ENCODE measurements around the gene TLCD3B. TPM values are rescaled to one million over a fixed set of nuclear protein-coding genes. Genes with fewer than 3 reads are reported as not detected.
A peak's percentile ranks its signal among the peaks of the same experiment; 100 is the strongest.

Gene TLCD3B
- total RNA-seq, 1 experiment from 2014 or later, result 0.47 TPM

- BruUV-seq (replicated peaks), result TSS peak; percentile 81
- CTCF ChIA-PET, result no interaction called here
- TF ChIP-seq EZH2phosphoT487 (IDR thresholded peaks at IDR 0.05; ENCODE audit: borderline replicate concordance, low read length), result no peak
- no peak for TF ChIP-seq CTCF (conservative IDR thresholded peaks at IDR 0.05; ENCODE audit: low read depth, low read length)
- no peak for TF ChIP-seq EZH2 (IDR thresholded peaks at IDR 0.05; ENCODE audit: low read length, unreplicated experiment)
Observed at GRCh38 chr16:30053376-30054015, 22.4 kb upstream of the TLCD3B start.

GRCh38 chr16:30052671-30053372, 21.8 kb upstream of the TLCD3B start:
- ATAC-seq (peak; percentile 76), DNase-seq (peak; percentile 83)
- Histone ChIP-seq H3K4me2 (ENCODE audit: low read length) (peak overlapping the region; percentile 93), H3K9me3 (ENCODE audit: low read length) (no peaks in the 10 kb centered on the region), H3K27me3 (ENCODE audit: low read length) (no peaks in the 10 kb centered on the region), H3K9ac (ENCODE audit: low read length) (peak overlapping the region; percentile 71), H3K4me1 (ENCODE audit: insufficient read depth, low read length) (peaks cover 15% of the 10 kb centered on the region), H4K20me1 (ENCODE audit: low read length) (no peaks in the 10 kb centered on the region), H2AFZ (ENCODE audit: low read length) (peak overlapping the region; percentile 82), H3K4me3 (ENCODE audit: low read length) (peak overlapping the region; percentile 83), H3K27ac (ENCODE audit: low read length) (peak overlapping the region; percentile 53), H3F3A (ENCODE audit: low read length, unreplicated experiment) (no peaks in the 10 kb centered on the region), H3K9me2 (replicated peaks; ENCODE audit: low read length) (no peaks in the 10 kb centered on the region), H3K36me3 (ENCODE audit: low read depth, low read length) (no peaks in the 10 kb centered on the region), H3K79me2 (ENCODE audit: low read length) (no peaks in the 10 kb centered on the region)
- no TSS peak for BruUV-seq (replicated peaks)
- no peak for TF ChIP-seq EZH2phosphoT487 (IDR thresholded peaks at IDR 0.05; ENCODE audit: borderline replicate concordance, low read length)
- TF ChIP-seq EZH2 (IDR thresholded peaks at IDR 0.05; ENCODE audit: low read length, unreplicated experiment), result no peak
- TF ChIP-seq CTCF (conservative IDR thresholded peaks at IDR 0.05; ENCODE audit: low read depth, low read length), result no peak
- ChIA-PET CTCF (no interaction called here), POLR2A (ENCODE audit: unreplicated experiment) (interaction anchor here (0.5 kb wide), 1 partner anchor 9 kb away, joined by 5 read pairs; no protein-coding TSS in a partner anchor)
- intact Hi-C loops (cut with micrococcal nuclease), result no loop called here

More at GRCh38 chr16:30053376-30054015, 22.4 kb upstream of the TLCD3B start:
- H3F3A ChIP-seq (ENCODE audit: low read length, unreplicated experiment), result no peaks in the 10 kb centered on the region
- ATAC-seq, result peak; percentile 64
- H4K20me1 ChIP-seq (ENCODE audit: low read length), result no peaks in the 10 kb centered on the region
- H2AFZ ChIP-seq (ENCODE audit: low read length), result peak overlapping the region; percentile 82
- POLR2A ChIA-PET (ENCODE audit: unreplicated experiment), result interaction anchor here (0.5 kb wide), 1 partner anchor 8 kb away, joined by 5 read pairs; no protein-coding TSS in a partner anchor
- DNase-seq, result peak; percentile 57
- H3K9me2 ChIP-seq (replicated peaks; ENCODE audit: low read length), result no peaks in the 10 kb centered on the region
- H3K79me2 ChIP-seq (ENCODE audit: low read length), result no peaks in the 10 kb centered on the region
- no peaks in the 10 kb centered on the region for H3K36me3 ChIP-seq (ENCODE audit: low read depth, low read length)
- peak overlapping the region; percentile 71 for H3K9ac ChIP-seq (ENCODE audit: low read length)
- peak overlapping the region; percentile 53 for H3K27ac ChIP-seq (ENCODE audit: low read length)
- no peaks in the 10 kb centered on the region for H3K9me3 ChIP-seq (ENCODE audit: low read length)
- H3K27me3 ChIP-seq (ENCODE audit: low read length), result no peaks in the 10 kb centered on the region
- H3K4me3 ChIP-seq (ENCODE audit: low read length), result peak overlapping the region; percentile 83
- intact Hi-C loops (cut with micrococcal nuclease), result no loop called here
- H3K4me1 ChIP-seq (ENCODE audit: insufficient read depth, low read length), result peaks cover 15% of the 10 kb centered on the region
- peak overlapping the region; percentile 93 for H3K4me2 ChIP-seq (ENCODE audit: low read length)

GRCh38 chr16:30051518-30051917, 20.4 kb upstream of the TLCD3B start:
- Histone ChIP-seq H2AFZ (ENCODE audit: low read length) (no peak overlapping the region), H3K9me3 (ENCODE audit: low read length) (no peaks in the 10 kb centered on the region), H3K36me3 (ENCODE audit: low read depth, low read length) (no peaks in the 10 kb centered on the region), H3K27me3 (ENCODE audit: low read length) (no peaks in the 10 kb centered on the region), H3F3A (ENCODE audit: low read length, unreplicated experiment) (no peaks in the 10 kb centered on the region), H3K4me2 (ENCODE audit: low read length) (no peak overlapping the region), H3K27ac (ENCODE audit: low read length) (no peak overlapping the region), H4K20me1 (ENCODE audit: low read length) (no peaks in the 10 kb centered on the region), H3K9ac (ENCODE audit: low read length) (no peak overlapping the region), H3K79me2 (ENCODE audit: low read length) (no peaks in the 10 kb centered on the region), H3K9me2 (replicated peaks; ENCODE audit: low read length) (no peaks in the 10 kb centered on the region), H3K4me3 (ENCODE audit: low read length) (no peak overlapping the region), H3K4me1 (ENCODE audit: insufficient read depth, low read length) (peaks cover 15% of the 10 kb centered on the region)
- BruUV-seq (replicated peaks), result no TSS peak
- no peak for TF ChIP-seq CTCF (conservative IDR thresholded peaks at IDR 0.05; ENCODE audit: low read depth, low read length)
- TF ChIP-seq EZH2phosphoT487 (IDR thresholded peaks at IDR 0.05; ENCODE audit: borderline replicate concordance, low read length), result no peak
- no peak for TF ChIP-seq EZH2 (IDR thresholded peaks at IDR 0.05; ENCODE audit: low read length, unreplicated experiment)
- intact Hi-C loops (cut with micrococcal nuclease), result no loop called here
- ChIA-PET POLR2A (ENCODE audit: unreplicated experiment) (no interaction called here), CTCF (no interaction called here)
- DNase-seq, result peak; percentile 37
- ATAC-seq, result 0 out of 2 replicates have a peak, but pooled peaks have one; percentile 25

Measured in PC-3 (cell line).